ENCODE data around the gene GSTM3.

- no peak for TF ChIP-seq EZH2 (IDR thresholded peaks at IDR 0.05; ENCODE audit: insufficient read depth, poor library complexity, severe bottlenecking)
- no peak for TF ChIP-seq EZH2phosphoT487 (IDR thresholded peaks at IDR 0.05; ENCODE audit: insufficient read depth, low read depth)
Measured at GRCh38 chr1:109781806-109782205, 41.0 kb upstream of the GSTM3 start.
